Epidermal melanocyte (primary cell): ENCODE measurements around the gene SRGAP2C.
"Not testable (repeated sequence)": the region's sequence is repeated elsewhere in the genome, so short reads cannot be mapped to it uniquely, and the experiment has no call there.

Experiments
- DNase-seq: peaks from one replicate; pipeline ENCODE4 v3.0.0; 2011; ENCODE audit warnings: low spot score; ENCODE audit not compliant: insufficient read length

Gene SRGAP2C

DNA sequence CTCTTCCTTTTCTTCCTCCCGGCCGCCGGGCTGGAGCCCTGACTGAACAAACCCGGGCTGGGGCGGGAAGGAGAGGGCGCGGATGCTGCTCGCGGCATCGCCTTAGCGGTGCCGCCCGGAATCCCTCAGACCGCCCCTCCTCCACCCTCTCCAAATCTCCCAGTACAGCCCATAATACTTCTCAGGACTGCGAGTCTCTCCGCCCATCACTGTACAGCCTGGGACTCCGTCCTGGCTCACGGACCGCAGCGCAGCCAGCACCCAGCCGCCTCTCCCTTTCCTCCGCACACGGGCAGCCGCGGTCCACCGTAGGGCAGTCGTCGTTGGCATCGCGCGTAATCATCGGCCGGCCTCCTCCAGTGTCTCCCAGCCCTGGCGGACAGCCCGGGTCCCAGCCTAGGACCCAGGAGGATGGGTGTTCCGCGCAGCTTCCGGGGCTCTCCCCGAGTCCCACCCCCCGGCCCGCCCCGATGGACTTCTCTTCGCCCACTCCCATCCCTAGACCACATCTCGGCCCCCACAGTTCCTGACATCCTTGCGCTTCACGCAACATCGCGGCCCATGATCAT is 449 bp downstream of the SRGAP2C start:
- not testable (repeated sequence) for DNase-seq

GRCh38 chr1:121186191-121186590 is 1.4 kb downstream of the SRGAP2C start:
- not testable (repeated sequence) for DNase-seq

- DNase-seq: not testable (repeated sequence)
These were observed 3.1 kb downstream of the SRGAP2C start for GRCh38 chr1:121187914-121188313.

GRCh38 chr1:121192512-121192911 is 7.7 kb downstream of the SRGAP2C start:
- DNase-seq: not testable (repeated sequence)

GRCh38 chr1:121197095-121197882 is 12.5 kb downstream of the SRGAP2C start:
- not testable (repeated sequence) for DNase-seq

- DNase-seq: not testable (repeated sequence)
These were observed 15.0 kb downstream of the SRGAP2C start for GRCh38 chr1:121199763-121200162.

DNA sequence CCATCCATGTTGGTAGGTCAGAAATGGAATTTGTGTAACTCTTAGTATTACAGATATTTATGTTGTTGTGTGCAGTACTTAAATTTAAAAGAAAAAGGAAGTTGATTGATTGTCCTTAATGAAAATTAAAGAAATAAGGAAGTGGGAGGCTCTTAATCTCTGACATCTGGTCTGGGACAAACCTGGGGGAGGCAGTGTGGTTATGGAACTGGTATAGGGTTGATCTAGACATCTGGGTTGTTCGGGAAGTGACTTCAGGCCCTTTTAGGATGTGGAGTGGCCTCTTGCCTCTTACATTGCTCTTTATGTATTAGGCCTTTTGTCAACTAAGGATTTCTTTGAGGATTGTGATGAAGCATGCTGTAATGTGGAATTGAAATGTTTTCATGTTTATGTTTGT is 15.5 kb downstream of the SRGAP2C start:
- not testable (repeated sequence) for DNase-seq

GRCh38 chr1:121200985-121201981 is 16.5 kb downstream of the SRGAP2C start:
- not testable (repeated sequence) for DNase-seq

- DNase-seq: not testable (repeated sequence)
These were observed 18.2 kb downstream of the SRGAP2C start for GRCh38 chr1:121202986-121203385.

DNA sequence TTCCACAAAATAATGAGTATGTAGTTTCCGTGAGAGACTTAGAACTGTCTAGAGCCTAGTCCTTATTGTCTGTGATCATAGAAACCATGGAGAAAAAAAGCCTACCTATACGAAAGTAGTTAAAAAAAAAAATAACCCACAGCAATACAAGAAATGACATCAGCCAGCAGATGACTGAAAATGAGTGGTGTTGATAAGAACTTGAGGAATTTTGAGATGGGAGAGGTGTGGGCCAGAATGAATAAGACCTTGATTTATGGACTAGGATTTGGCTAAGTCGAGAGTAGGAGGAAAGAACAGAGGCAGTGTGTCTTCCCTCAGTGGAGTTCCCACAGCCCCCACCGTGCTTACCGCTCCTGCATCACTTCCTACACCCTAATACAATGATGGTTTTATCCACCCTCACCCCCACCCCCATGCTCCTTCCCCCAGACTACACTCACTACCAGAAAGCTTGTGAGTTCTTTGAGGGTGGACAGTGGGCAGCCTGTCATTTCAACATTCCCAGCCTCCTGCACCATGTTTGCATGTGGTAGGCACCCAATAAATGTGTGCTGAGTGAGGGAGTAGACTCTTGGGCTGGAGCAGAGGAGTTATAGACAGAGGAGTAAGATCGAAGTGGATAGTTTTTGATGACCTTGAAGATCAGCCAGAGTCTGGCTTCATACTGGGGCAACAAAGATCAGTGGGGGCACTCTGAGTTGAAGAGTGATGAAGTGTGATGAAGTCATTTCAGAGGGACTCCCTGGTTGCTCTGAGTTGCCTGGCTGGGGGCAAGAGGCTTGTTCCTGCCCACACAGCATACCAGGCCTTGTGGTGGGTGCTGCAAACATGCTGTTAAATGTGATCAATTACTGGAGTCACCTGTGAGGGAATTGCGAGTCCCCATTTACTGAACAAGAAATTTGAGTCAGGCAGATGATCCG is 21.3 kb downstream of the SRGAP2C start:
- not testable (repeated sequence) for DNase-seq

DNA sequence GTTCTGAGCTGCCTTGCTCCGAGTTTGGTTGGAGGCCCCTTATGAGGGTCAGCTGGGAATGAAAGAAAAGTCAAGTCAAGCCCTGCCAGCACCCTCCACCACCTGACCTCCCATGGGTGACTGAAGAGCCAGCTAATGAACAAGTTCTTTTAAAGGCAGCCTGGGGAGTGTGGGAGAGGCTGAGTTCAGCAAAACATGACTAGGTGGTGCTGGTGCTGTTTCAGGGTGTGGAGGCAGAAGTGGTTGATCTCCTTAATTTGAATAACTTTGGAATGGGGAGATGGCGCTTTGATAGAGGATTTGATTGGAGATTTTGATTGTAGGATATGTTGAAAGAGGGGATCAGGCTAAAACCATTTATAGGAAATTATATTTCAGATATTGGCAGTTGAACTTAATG is 22.6 kb downstream of the SRGAP2C start:
- DNase-seq: not testable (repeated sequence)

DNA sequence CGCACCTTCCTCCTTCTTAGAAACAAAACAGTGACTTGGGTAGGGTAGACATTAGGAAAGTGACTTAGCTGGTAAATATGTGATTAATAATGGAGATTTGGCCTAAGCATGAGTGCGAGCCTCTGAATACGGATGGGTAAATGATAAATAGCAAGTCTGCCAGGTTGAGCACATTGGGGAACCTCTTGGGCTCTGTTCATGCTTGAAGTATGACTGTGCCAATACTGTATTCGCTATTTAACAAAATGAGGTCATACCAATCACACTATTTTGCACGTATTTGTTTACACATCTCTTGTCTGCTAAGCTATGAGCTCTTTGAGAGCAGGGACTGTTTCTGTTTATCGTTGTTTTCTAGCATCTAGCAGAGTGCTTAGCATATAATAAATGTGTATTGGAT is 23.6 kb downstream of the SRGAP2C start:
- DNase-seq: not testable (repeated sequence)

GRCh38 chr1:121210778-121211177 is 26.0 kb downstream of the SRGAP2C start:
- not testable (repeated sequence) for DNase-seq

DNA sequence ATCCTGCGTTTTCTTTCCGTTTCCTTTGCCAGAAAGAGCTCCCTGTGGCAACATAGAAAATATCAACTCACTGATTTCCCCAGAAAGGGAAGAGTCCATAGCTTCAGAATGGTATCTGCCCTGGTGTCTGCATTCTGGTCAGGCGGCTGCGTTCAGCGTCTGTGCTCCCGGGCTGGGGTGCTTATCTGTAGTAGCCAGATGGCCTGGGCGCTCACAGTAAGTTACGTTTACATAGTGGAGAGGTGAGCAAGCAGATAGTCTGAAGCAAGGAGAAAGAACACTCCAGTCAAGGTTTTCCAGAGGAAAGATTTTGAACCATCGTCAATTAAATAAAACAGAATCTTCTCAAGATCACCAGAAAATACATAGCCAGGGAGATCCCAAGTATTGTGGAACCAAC is 28.7 kb downstream of the SRGAP2C start:
- not testable (repeated sequence) for DNase-seq

- not testable (repeated sequence) for DNase-seq
These were observed 29.9 kb downstream of the SRGAP2C start for GRCh38 chr1:121214544-121215156.

- DNase-seq: not testable (repeated sequence)
These were observed 31.1 kb downstream of the SRGAP2C start for GRCh38 chr1:121215699-121216417.

DNA sequence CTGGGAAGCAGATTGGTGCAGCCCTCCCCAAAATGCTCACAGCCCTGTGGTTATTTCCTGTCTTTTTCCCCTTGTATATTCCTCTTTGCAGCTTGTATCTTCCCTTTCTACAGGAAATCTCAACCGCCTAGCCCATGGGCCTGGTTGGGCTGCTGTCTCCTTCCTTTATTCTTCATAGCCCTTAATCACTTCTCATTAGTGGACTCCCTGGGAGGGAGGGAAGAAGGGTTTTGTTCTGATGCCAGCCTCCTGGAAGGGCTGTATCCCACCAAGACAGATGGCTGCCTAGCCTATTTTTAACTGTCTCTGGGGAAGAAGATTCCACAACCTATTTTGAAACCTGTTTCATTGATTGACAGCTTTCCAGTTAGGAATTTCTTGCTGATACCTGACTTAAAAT is 31.9 kb downstream of the SRGAP2C start:
- not testable (repeated sequence) for DNase-seq

DNA sequence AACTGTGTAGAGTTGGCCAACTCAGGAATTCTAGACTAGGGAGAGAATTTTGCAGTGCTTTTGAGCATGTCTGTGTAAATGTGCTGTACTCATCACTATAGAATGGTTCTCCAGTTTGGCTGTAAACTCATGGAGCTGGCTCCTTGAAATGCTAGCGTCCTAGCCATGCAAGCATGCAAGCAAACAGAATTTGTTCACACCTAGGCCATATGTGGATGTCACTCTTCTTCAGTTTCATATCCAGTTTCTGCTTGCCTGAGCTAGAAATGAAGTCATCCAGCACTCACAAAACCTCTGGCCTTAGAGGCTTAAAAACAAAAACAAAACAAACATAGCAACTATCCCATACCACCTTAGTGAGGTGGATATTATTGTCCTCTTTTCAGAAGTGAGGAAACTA is 37.0 kb downstream of the SRGAP2C start:
- not testable (repeated sequence) for DNase-seq

GRCh38 chr1:121224714-121225113 is 39.9 kb downstream of the SRGAP2C start:
- DNase-seq: not testable (repeated sequence)
